Measurements from ENCODE around the gene UBAP2.

Gene UBAP2

DNA sequence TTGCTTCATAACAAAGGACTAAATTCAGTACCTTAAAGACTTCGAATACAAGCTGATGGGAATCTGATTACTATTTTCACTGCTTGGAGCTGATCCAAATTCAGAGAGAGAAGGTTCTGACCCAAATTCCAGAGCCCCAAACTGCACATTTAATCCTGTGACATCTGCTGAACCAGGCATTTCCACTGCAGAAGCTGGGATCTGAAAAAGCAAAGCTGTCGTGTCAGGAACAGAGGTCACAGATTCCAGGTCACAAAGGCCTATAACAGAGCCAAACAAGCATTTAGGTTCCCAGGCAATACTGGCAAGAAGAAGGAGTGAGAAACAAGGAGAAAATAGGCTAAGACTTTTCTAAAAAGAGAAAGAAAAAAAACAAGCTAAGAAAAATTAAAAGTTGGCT is 105.3 kb downstream of the UBAP2 start:
- DNase-seq: no peak
- Histone ChIP-seq H2AFZ (ENCODE audit: low read length) (no peak overlapping the region), H3K4me2 (ENCODE audit: low read depth, low read length) (no peak overlapping the region), H4K20me1 (ENCODE audit: insufficient read depth, low read length) (no peaks in the 10 kb centered on the region), H3K9me2 (replicated peaks; ENCODE audit: insufficient read depth, low read length) (no peaks in the 10 kb centered on the region), H3F3A (ENCODE audit: insufficient read depth, low read length) (no peaks in the 10 kb centered on the region), H3K79me2 (ENCODE audit: low read length) (peaks cover 29% of the 10 kb centered on the region), H3K4me3 (ENCODE audit: low read length) (no peak overlapping the region), H3K36me3 (replicated peaks; ENCODE audit: insufficient read depth, low read length) (peaks cover 20% of the 10 kb centered on the region), H3K27me3 (replicated peaks; ENCODE audit: insufficient read depth, low read length) (no peaks in the 10 kb centered on the region), H3K9me3 (replicated peaks; ENCODE audit: insufficient read depth, low read length) (no peaks in the 10 kb centered on the region), H3K4me1 (ENCODE audit: low read length) (no peaks in the 10 kb centered on the region), H3K9ac (ENCODE audit: low read length) (no peak overlapping the region), H3K27ac (ENCODE audit: low read length) (no peak overlapping the region)
- TF ChIP-seq, protein P1, sequence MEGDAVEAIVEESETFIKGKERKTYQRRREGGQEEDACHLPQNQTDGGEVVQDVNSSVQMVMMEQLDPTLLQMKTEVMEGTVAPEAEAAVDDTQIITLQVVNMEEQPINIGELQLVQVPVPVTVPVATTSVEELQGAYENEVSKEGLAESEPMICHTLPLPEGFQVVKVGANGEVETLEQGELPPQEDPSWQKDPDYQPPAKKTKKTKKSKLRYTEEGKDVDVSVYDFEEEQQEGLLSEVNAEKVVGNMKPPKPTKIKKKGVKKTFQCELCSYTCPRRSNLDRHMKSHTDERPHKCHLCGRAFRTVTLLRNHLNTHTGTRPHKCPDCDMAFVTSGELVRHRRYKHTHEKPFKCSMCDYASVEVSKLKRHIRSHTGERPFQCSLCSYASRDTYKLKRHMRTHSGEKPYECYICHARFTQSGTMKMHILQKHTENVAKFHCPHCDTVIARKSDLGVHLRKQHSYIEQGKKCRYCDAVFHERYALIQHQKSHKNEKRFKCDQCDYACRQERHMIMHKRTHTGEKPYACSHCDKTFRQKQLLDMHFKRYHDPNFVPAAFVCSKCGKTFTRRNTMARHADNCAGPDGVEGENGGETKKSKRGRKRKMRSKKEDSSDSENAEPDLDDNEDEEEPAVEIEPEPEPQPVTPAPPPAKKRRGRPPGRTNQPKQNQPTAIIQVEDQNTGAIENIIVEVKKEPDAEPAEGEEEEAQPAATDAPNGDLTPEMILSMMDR (IDR thresholded peaks at IDR 0.05; ENCODE audit: low read length): no peak
- TF ChIP-seq EZH2phosphoT487 (IDR thresholded peaks at IDR 0.05; ENCODE audit: low read length): no peak
- TF ChIP-seq EZH2 (optimal IDR thresholded peaks at IDR 0.05; ENCODE audit: low read depth, low read length): no peak

DNA sequence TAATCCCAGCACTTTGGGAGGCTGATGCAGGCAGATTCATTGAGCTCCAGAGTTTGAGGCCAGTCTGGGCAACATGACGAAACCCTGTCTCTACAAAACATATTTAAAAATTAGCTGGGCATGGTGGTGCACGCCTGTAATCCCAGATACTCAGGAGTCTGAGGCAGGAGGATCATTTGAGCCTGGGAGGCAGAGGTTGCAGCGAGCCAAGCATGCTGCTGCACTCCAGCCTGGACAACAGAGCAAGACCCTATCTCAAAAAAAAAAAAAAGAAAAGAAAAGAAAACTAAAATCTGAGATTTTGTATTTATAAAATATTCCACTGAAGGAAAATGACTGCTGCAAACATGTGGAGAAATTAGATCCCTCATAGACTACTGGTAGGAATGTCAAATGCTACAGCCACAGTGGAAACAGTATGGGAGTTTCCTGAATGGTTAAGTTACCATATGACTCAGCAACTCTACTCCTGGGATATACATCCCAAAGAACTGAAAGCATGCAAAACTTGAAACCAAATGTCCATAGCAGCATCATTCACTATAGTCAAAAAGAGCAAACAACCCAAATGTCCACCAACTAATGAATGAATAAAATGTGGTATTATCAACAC is 106.1 kb downstream of the UBAP2 start:
- no peak overlapping the region for H3K4me3 ChIP-seq (ENCODE audit: low read length)
- no peaks in the 10 kb centered on the region for H3K4me1 ChIP-seq (ENCODE audit: low read length)
- no peaks in the 10 kb centered on the region for H4K20me1 ChIP-seq (ENCODE audit: insufficient read depth, low read length)
- H3K4me2 ChIP-seq (ENCODE audit: low read depth, low read length): no peak overlapping the region
- H3K9ac ChIP-seq (ENCODE audit: low read length): no peak overlapping the region
- H3K27me3 ChIP-seq (replicated peaks; ENCODE audit: insufficient read depth, low read length): no peaks in the 10 kb centered on the region
- H3F3A ChIP-seq (ENCODE audit: insufficient read depth, low read length): no peaks in the 10 kb centered on the region
- H3K9me3 ChIP-seq (replicated peaks; ENCODE audit: insufficient read depth, low read length): no peaks in the 10 kb centered on the region
- no peak for DNase-seq
- peaks cover 19% of the 10 kb centered on the region; the same call in 1 of the 2 replicates for H3K36me3 ChIP-seq (replicated peaks; ENCODE audit: insufficient read depth, low read length)
- H2AFZ ChIP-seq (ENCODE audit: low read length): no peak overlapping the region
- H3K9me2 ChIP-seq (replicated peaks; ENCODE audit: insufficient read depth, low read length): no peaks in the 10 kb centered on the region
- H3K27ac ChIP-seq (ENCODE audit: low read length): no peak overlapping the region
- H3K79me2 ChIP-seq (ENCODE audit: low read length): peaks cover 29% of the 10 kb centered on the region
- TF ChIP-seq, protein P1 (IDR thresholded peaks at IDR 0.05; ENCODE audit: low read length): no peak

DNA sequence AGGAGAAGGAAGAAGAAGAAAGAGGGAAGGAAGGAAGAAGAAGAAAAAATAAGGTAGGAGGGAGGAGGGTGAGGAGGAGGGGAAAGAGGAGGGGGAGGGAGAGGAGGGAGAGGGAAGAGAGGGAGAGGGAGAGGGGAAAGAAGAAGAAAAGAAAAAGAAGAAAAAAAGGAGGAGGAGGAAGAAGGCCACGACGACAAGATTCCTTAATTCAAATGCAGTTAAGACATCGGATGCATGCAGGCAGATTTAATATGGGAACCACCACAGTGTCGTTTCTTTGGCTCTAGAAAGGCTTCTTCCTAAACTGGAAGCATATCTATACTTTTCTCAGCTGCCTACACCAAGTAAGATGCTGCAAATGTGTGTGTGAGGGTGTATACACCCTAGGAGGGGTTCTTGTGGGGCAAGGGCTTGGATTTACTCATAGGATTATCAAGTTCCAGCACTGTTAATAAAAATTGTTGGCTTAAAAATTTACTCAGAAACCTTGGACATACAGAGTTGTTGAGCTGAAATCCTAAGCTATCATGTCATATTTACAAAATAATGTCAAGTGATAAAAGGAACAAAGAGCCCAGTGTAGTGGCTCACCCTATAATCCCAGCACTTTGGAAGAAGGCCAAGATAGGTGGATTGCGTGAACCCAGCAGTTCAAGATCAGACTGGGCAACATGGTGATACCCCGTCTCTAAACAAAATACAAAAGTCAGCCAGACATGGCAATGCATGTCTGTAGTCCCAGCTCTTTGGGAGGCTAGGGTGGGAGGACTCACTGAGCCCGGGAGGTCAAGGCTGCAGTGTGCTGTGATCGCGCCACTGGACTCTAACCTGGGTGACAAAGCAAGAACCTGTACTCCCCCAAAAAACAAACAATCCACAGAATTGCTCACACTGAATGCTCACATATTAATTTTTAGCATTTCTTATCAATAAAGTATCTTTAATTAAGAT is 108.5 kb downstream of the UBAP2 start:
- Histone ChIP-seq H3F3A (ENCODE audit: insufficient read depth, low read length) (no peaks in the 10 kb centered on the region), H3K9me2 (replicated peaks; ENCODE audit: insufficient read depth, low read length) (no peaks in the 10 kb centered on the region), H3K9ac (ENCODE audit: low read length) (no peak overlapping the region), H3K9me3 (replicated peaks; ENCODE audit: insufficient read depth, low read length) (no peaks in the 10 kb centered on the region), H3K4me2 (ENCODE audit: low read depth, low read length) (no peak overlapping the region), H3K27me3 (replicated peaks; ENCODE audit: insufficient read depth, low read length) (no peaks in the 10 kb centered on the region), H4K20me1 (ENCODE audit: insufficient read depth, low read length) (no peaks in the 10 kb centered on the region; the same call in 1 of the 2 replicates), H3K4me1 (ENCODE audit: low read length) (no peaks in the 10 kb centered on the region), H3K4me3 (ENCODE audit: low read length) (no peak overlapping the region), H3K36me3 (replicated peaks; ENCODE audit: insufficient read depth, low read length) (peaks cover 16% of the 10 kb centered on the region; the same call in 1 of the 2 replicates), H2AFZ (ENCODE audit: low read length) (no peak overlapping the region), H3K27ac (ENCODE audit: low read length) (no peak overlapping the region), H3K79me2 (ENCODE audit: low read length) (peaks cover 20% of the 10 kb centered on the region)
- no peak for TF ChIP-seq EZH2 (optimal IDR thresholded peaks at IDR 0.05; ENCODE audit: low read depth, low read length)
- TF ChIP-seq, protein P1 (IDR thresholded peaks at IDR 0.05; ENCODE audit: low read length): no peak
- no peak for TF ChIP-seq EZH2phosphoT487 (IDR thresholded peaks at IDR 0.05; ENCODE audit: low read length)
- no peak for DNase-seq
